GM18861 (cell line): Measurements from ENCODE around the gene SNX20.

ENCODE experiments used
- ATAC-seq: cut with Tn5 transposase; IDR thresholded peaks from one replicate; pipeline ENCODE4 v1.9.1; 2021; ENCODE audit not compliant: unreplicated experiment

SNX20 gene

DNA sequence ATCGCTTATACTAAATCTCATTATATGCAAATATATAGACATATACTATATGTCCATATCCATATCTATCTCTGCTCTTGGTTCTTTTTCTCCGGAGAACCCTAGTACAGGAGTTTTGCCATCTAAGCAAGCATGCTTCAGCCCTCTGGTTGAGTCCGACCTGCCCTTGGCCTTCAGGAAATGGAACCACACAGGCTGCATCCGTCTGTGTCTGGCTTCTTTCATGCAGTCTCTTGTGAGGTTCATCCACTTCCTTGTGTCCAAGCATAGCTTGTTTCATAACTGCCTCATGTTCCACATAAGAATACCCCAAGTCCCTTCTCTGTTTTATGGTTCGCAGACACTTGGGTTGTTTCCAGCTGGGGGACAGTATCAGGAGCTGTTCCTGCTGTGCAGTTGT, 16.8 kb downstream of the SNX20 start:
- ATAC-seq = no peak

DNA sequence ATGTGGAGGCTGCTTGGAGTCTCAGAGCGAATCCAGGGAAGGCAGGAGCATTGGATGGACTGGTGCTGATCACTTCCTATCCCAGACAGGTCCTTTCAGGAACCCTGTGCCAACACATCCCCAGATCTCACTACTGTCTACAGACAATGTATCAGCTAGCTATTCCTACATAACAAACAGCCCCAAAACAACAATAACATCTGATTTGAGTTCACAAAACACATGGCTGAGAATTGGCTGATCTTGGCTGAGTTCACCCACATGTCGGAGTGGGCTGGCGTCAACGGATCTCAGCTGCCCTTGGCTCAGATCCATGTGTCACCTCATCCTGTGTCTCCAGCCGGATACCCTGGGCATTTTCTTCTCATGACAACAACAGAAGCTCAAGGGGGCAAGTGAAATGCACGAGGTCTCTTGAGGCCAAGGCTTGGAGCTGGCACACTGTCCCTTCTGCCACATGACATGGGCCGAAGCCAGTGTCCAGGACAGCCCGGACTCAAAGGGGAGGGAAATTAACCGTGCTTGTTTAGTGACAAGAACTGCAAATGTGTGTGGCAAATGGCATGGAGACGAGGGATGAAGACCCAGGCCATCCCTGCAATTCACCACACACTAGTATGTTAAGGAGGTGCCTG, 18.7 kb downstream of the SNX20 start:
- no peak for ATAC-seq

DNA sequence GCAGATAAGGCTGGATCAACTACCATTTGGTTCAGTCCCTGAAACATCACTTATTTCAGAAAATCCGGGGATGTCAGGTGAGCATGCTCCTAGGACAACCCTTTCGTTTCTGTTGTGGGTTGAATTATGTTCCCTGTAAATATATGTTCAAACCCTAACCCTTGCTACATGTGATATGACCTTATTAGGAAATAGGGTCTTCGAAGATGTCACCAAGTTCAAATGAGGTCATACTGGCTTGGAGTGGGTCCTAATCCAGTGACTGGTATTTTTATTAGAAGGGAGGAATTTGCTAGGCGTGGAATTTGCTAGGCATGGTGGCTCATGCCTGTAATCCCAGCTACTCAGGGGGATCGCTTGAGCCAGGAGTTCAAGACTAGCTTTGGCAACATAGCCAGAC, 21.3 kb downstream of the SNX20 start:
- ATAC-seq = no peak

DNA sequence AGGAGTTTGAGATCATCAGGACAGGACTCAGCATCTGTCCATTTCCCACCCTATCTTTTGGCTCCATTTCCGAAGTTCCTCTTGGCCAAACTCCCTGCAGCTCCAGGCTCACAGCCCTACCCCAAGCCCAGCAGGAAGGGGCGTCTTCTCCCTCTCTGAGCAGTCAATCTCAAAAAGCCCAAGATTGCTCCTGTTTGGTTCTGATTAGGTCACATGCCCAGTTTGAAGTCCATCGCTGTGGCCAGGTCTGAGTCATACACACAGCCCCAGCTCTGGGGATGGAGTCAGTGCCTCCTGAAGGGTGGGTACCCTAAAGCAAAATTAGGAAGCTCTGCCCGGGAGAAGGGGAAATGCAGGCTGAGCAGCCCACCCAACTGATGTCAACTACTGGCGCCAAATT, 23.9 kb downstream of the SNX20 start:
- ATAC-seq = no peak

- ATAC-seq = no peak
Measured at GRCh38 chr16:50655558-50656055, 25.5 kb downstream of the SNX20 start.

GRCh38 chr16:50653633-50654519, 27.2 kb downstream of the SNX20 start:
- ATAC-seq = no peak

DNA sequence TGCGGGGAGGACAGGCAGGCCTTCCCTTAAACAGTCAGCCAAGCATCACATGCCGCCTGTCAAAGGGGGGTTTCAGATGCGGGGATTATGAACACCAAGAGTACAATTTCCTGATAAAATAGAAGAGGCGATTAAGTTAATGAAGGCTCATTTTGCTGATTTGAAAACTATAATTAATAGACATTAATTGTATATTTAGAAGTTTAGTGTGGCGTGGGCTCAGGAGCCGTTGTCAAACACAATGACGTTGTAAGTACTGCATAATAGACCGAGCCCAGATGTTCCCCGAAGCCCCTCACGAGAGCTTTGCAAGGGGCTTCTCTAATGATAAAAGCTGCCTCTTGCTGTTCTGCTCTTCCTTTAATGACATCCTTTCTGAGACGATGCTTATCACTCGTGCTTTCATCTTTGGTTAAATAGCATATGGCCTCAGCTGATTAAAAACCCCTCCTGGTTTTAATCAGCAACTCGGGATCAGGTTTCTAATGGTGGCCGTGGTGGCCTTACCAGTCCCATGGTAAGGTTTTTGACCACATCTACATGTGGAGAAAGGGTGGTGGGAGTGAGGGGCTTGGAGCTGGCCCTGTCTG, 28.2 kb downstream of the SNX20 start:
- no peak for ATAC-seq

DNA sequence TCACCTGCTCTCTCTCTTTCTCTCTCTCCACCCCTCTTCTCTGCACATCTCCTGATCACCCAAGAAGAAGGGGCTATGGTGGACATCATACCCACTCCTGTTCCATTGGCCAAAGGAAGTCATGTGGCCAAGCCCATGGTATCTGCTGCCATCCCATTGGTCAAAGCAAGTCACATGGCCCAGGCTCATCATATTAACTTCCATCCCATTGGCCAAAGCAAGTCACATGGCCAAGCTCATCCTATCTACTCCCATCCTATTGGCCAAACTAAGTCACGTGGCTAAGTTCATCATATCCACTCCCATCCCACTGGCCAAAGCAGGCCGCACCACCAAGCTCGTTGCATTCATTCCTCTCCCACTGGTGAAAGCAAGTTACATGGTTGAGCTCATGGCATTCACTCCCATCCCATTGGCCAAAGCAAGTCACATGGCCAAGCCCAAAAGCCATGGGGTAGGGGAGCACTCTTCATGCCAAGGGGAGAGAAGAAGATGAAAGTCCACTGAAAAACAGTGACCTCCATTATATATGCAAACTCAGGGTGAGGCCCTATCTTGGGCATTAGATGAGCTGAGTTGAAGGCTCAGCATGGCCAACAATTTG, 29.2 kb downstream of the SNX20 start:
- ATAC-seq = no peak

DNA sequence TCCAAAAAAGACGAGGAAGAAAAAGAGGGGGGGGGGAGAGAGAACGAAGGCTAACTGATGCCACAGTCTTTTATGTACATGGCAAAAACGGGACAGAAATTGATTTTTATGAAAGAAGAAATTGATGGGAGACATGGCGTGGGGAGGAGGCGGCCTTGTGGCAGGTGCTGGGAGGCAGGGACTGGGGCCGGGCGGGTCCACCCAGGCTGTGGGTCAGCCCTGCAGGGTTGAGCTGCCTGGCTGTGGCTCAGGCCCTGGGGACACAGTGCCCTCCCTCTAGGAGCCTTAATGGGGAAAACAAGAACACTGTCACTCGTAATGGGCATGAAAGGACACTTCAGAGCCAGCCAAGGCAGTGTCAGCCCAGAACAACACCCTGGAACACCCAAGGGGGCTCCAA, 34.8 kb downstream of the SNX20 start:
- ATAC-seq = no peak

DNA sequence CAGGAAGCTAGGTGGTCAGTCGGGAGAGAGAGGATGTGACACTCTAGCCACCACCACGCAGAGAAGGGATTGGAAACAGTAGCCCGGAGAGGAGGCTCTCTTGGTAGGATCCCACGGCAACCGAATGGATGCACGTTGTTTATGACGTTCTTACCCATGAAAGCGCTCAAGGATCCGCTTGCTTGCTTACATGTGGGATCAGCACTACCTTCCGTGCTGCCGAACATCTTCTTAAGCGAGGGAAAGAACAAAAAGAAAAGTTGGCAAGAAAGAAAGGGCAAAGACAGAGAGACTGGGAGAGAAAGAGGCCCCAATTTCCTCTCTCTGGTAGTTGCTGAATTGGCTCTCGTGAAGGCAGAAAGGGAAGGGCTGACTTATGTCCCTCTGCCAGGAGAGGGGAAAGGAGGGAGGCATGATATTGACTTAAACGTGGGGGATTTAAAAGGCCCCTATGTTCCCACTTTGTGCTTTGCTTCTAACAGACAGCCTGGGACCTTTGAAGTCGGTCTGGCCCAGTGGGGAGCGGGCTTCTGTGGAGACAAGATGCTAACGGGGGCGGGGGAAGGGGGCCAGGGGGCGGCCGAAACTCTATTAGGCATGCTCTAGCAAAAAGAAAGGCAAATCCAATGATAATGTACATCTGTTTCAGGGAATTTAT, 35.4 kb downstream of the SNX20 start:
- no peak for ATAC-seq

DNA sequence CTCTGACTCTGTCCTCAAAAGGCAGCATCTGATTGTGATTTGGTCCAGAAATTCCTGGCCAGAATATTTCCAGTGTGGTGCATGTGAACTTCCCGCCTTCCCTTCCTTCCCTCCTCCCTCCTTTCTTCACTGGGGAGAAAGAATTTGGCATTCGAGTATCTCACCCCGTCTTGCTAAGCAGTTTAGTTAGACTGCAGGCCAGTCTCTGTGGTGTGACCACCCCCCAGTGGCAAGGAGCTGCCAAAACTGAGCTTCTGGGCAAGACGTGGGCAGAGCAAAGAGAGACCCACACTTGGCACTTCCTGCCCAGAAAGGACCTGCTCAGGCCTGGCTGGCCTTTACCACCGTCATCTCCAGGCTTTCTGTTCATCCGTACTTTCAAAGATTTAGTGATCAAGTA, 36.4 kb downstream of the SNX20 start:
- ATAC-seq = no peak

- no peak for ATAC-seq
Measured at GRCh38 chr16:50644245-50644644, 36.9 kb downstream of the SNX20 start.

DNA sequence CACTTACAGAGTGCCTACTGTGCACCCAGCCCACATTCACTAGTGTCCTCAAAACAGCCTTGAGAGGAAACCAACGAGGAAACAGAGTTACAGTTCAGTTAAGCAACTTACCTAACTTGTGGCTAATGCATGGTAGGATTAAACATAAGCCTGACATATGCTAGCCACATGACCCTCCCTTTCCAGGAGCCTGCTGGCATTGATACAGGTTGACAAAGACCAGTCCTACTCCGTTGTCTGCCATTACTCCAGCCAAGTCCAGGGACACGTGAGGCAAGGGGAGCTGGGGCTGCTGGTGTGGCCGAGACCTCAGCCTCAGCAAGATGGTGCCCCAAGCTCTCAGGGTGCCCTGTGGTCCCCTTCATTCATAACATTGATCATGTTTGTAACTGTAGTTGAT, 37.9 kb downstream of the SNX20 start:
- no peak for ATAC-seq

- ATAC-seq = no peak
Measured at GRCh38 chr16:50642349-50642748, 38.8 kb downstream of the SNX20 start.

GRCh38 chr16:50641818-50642187, 39.3 kb downstream of the SNX20 start:
- ATAC-seq = no peak

DNA sequence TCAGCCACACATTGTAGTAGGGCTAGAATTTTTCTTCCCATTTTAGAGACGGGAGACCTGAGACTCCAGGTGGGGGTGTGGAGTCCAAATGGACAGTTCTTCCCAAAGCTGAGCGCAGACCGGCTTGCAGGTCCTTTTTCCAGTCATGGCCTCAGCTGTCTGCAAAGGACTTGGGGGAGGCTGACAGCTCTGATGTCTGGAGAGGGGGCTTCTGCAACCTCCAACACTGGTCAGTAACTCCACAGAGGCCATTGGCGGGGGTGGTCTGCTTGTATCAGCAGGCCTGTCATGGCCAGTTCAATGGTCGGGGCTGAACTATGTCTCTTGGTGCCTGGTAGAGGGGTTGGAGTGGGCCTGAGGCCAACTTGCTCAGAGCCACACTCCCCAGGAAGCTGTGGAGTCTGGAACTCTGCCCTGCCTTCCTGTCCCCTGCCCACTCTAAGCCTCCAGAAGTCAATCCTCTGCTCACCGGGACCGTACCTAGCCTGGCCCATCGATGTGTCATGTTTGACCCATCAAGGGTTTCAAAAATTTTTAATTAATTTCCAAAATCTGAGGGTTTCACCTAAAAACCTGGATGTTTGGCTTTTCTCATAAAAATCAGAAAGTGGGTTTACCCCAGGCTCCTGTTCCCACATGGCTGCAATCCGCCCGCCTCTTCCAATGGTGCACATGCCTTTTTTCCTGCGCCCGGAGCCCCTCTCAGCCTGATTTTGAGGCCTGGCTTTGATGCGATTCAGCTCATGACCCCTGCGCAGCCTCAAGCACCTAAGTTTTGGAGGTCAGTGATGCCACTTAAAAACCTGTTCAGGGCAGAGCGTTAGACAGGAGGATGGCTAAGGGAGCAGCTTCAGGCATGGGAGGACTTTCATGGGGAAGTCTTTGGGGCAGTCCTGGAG, 39.9 kb downstream of the SNX20 start:
- ATAC-seq = no peak

DNA sequence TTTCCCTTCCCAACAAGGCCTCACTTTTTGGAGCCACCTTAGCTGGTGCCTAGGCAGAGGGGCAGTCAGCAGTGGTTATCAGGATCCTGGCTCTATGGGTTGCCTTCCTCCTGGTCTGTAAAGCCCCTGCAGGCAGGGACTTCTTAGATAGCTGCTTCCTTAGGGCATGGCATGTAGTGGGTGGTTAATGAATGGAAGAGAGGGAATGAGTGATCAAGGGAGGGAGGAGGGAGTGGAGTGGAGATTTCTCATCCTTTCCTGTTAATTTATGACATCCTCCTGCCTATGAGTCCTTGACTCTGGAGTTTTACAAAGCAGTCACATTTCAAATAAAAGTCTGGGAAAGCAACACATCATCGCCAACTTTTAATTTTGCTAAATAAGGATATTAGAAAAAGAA, 40.7 kb downstream of the SNX20 start:
- ATAC-seq = no peak

- ATAC-seq = no peak
Measured at GRCh38 chr16:50638816-50639670, 42.1 kb downstream of the SNX20 start.
